ENCODE measurements around the gene PIK3C3.

DNA sequence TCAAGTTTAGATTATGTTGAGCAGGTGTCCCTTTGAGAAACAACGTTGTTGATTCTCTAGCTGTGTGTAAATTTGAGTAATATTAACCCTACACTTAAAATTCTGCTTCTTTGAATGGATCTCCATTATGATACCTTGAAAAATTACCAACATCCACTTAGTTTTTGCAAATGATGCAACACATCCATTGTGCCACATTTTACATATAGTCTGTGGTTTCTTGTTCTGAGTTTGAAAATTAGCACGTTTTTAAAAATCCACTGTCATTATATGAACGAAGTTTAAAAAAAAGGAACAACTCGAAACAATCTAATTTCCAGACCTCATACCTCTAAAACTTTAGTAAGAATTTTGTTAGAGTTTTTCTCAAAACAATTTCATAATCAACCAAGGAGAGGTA is 37.7 kb downstream of the PIK3C3 start:
- TF ChIP-seq FOXA1 (IDR thresholded peaks at IDR 0.05): no peak
- no peak for TF ChIP-seq SP1 (IDR thresholded peaks at IDR 0.05)
- TF ChIP-seq LEF1 (IDR thresholded peaks at IDR 0.05; ENCODE audit: borderline replicate concordance): no peak
- TF ChIP-seq HDGF (IDR thresholded peaks at IDR 0.05; ENCODE audit: borderline replicate concordance): no peak
- no peak for TF ChIP-seq BHLHE40 (IDR thresholded peaks at IDR 0.05; ENCODE audit: borderline replicate concordance)
- TF ChIP-seq ZNF384 (IDR thresholded peaks at IDR 0.05): no peak
- TF ChIP-seq ELF4 (IDR thresholded peaks at IDR 0.05): no peak
- TF ChIP-seq SUZ12 (IDR thresholded peaks at IDR 0.05): no peak
- no peak for TF ChIP-seq CTBP1 (IDR thresholded peaks at IDR 0.05; ENCODE audit: borderline replicate concordance)

Data from HEK293T (cell line).